ENCODE measurements around the gene ITFG2. TPM values are rescaled to one million over a fixed set of nuclear protein-coding genes. Genes with fewer than 3 reads are reported as not detected.

ITFG2 gene
- total RNA-seq, 1 donor from 2014 or later = 17.6 TPM

GRCh38 chr12:2779281-2779680 lies 33.2 kb upstream of the ITFG2 start:
- TF ChIP-seq CTCF (IDR thresholded peaks at IDR 0.05; ENCODE audit: insufficient read depth, low read length, severe bottlenecking) = no peak
- Histone ChIP-seq H3K4me3 (ENCODE audit: low read depth, low read length) (no peak overlapping the region), H3K36me3 (ENCODE audit: control insufficient read depth, insufficient read depth, low read length) (no peaks in the 10 kb centered on the region), H3K27me3 (ENCODE audit: control insufficient read depth, insufficient read depth, low read length) (peaks cover 3% of the 10 kb centered on the region)
- FAIRE-seq = peak; percentile 40
- DNase-seq (ENCODE audit: low read depth) = no peak

GRCh38 chr12:2783936-2784600 lies 28.4 kb upstream of the ITFG2 start:
- H3K36me3 ChIP-seq (ENCODE audit: control insufficient read depth, insufficient read depth, low read length) = no peaks in the 10 kb centered on the region
- no peak for FAIRE-seq
- peak; percentile 22 for DNase-seq (ENCODE audit: low read depth)
- peaks cover 5% of the 10 kb centered on the region for H3K27me3 ChIP-seq (ENCODE audit: control insufficient read depth, insufficient read depth, low read length)
- H3K4me3 ChIP-seq (ENCODE audit: low read depth, low read length) = no peak overlapping the region
- TF ChIP-seq CTCF (IDR thresholded peaks at IDR 0.05; ENCODE audit: insufficient read depth, low read length, severe bottlenecking) = peak; percentile 93

- TF ChIP-seq CTCF (IDR thresholded peaks at IDR 0.05; ENCODE audit: insufficient read depth, low read length, severe bottlenecking) = no peak
- Histone ChIP-seq H3K27me3 (ENCODE audit: control insufficient read depth, insufficient read depth, low read length) (peaks cover 5% of the 10 kb centered on the region), H3K36me3 (ENCODE audit: control insufficient read depth, insufficient read depth, low read length) (no peaks in the 10 kb centered on the region), H3K4me3 (ENCODE audit: low read depth, low read length) (no peak overlapping the region)
- FAIRE-seq (no peak), DNase-seq (ENCODE audit: low read depth) (no peak)
Measured at GRCh38 chr12:2785017-2785416, 27.5 kb upstream of the ITFG2 start.

DNA sequence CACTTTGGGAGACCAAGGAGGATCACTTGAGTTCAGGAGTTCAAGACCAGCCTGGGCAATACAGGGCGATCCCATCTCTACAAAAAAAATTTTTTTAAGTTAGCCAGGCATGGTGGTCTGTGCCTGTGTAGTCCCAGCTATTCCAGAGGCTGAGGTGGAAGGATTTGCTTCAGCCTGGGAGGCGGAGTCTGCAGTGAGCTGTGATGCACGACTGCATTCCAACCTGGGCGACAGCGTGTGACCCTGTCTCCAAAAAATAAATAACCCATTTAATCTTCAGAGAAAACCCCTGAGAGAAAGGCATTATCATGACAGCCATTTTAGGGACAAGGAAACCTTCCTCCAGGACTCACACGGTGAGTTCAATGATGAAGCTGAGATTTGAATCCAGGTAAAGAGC lies 21.4 kb upstream of the ITFG2 start:
- TF ChIP-seq CTCF (IDR thresholded peaks at IDR 0.05; ENCODE audit: insufficient read depth, low read length, severe bottlenecking) = no peak
- no peak overlapping the region for H3K4me3 ChIP-seq (ENCODE audit: low read depth, low read length)
- FAIRE-seq = no peak
- no peaks in the 10 kb centered on the region for H3K36me3 ChIP-seq (ENCODE audit: control insufficient read depth, insufficient read depth, low read length)
- DNase-seq (ENCODE audit: low read depth) = no peak
- no peaks in the 10 kb centered on the region for H3K27me3 ChIP-seq (ENCODE audit: control insufficient read depth, insufficient read depth, low read length)

GRCh38 chr12:2792671-2793500 lies 19.6 kb upstream of the ITFG2 start:
- DNase-seq (ENCODE audit: low read depth) = no peak
- Histone ChIP-seq H3K27me3 (ENCODE audit: control insufficient read depth, insufficient read depth, low read length) (no peaks in the 10 kb centered on the region), H3K4me3 (ENCODE audit: low read depth, low read length) (no peak overlapping the region), H3K36me3 (ENCODE audit: control insufficient read depth, insufficient read depth, low read length) (peaks cover 9% of the 10 kb centered on the region)
- TF ChIP-seq CTCF (IDR thresholded peaks at IDR 0.05; ENCODE audit: insufficient read depth, low read length, severe bottlenecking) = no peak
- FAIRE-seq = no peak
